ENCODE results near the gene SETD2.
"Not testable (repeated sequence)": the region's sequence is repeated elsewhere in the genome, so short reads cannot be mapped to it uniquely, and the experiment has no call there.

Gene SETD2

GRCh38 chr3:47152578-47152977 is 11.3 kb downstream of the SETD2 start:
- no peak for DNase-seq (ENCODE audit: low read depth)

GRCh38 chr3:47151836-47152235 is 12.1 kb downstream of the SETD2 start:
- no peak for DNase-seq (ENCODE audit: low read depth)

GRCh38 chr3:47149339-47149933 is 14.5 kb downstream of the SETD2 start:
- no peak for DNase-seq (ENCODE audit: low read depth)

DNA sequence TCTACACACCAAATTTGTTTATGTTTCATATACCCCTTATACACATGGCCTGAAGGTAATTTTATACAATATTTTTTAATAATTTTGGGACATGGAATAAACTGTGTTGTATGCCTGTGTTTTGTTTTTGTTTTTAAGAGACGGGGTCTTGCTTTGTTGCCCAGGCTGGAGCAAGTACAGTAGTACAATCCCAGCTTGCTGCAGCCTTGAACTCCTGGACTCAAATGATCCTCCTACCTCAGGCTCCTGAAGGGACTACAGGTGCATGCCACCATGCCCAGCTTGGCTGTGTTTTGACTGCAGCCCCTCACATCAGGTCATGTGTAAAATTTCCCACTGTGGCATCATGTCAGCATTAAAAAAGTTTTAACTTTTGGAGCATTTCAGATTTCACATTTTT is 18.6 kb downstream of the SETD2 start:
- no peak for DNase-seq (ENCODE audit: low read depth)

DNA sequence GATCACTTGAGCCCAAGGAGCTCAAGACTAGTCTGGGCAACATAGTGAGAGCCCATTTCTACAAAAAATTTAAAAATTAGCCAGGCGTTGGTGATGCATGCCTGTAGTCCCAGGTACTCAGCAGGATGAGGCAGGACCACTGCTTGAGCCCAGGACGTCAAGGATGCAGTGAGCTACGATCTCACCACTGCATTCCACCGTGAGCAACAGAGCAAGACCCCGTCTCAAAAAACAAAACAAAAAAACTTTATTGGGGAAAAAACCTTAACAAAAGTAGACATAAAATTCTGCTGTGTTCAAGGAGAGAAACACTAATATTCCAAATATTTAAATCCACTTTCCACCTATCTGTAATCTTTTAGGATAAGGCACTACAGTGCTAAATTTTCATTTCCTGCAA is 20.8 kb downstream of the SETD2 start:
- DNase-seq (ENCODE audit: low read depth) = no peak

- not testable (repeated sequence) for DNase-seq (ENCODE audit: low read depth)
Observed at GRCh38 chr3:47142536-47142935, 21.4 kb downstream of the SETD2 start.

DNA sequence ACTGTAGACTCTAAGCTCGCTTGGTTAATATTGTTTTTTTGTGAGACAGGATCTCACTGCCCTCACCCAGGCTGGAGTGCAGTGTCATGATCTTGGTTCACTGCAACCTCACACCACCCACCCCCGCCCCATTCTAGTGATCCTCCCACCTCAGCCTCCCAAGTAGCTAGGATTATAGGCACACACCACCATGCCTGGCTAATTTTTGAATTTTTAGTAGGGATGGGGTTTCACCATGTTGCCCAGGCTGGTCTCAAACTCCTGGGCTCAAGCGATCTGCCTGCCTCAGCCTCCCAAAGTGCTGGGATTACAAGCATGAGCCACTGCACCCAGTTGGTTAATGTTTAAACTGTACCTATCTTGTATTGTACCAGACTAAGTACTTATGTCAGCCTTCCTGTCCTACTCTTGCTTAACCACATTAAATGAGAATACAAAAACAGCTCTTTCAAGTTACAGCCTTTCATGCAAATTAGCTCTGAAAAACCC is 22.9 kb downstream of the SETD2 start:
- DNase-seq (ENCODE audit: low read depth) = not testable (repeated sequence)

DNA sequence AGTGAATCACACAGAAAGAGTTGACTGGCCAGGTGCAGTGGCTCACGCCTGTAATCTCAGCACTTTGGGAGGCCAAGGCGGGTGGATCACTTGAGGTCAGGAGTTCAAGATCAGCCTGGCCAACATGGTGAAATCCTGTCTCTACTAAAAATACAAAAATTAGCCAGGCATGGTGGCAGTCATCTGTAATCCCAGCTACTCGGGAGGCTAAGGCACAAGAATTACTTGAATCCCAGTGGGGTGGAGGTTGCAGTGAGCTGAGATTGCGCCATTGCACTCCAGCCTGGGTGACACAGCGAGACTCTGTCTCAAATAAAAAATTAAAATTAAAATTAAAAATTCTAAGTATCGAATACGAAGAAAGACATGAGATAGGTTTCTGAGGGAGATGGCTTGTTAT is 23.4 kb downstream of the SETD2 start:
- DNase-seq (ENCODE audit: low read depth) = not testable (repeated sequence)

DNA sequence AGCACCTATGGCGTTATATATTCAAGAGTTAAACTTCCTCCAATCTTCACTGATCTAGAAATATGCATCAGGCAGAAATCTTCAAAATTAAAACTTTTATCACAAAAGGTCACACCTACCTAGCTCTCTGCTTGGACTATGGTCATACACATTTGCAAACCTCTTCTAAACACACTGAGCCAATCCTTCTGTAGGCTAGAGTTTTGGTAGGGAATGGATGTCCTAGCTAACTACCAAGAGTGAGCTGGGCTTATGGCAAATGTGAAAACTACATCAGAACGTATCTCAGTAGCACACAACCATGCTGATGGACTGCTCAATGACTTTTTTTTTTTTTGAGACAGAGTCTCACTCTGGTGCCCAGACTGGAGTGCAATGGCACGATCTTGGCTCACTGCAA is 29.6 kb downstream of the SETD2 start:
- no peak for DNase-seq (ENCODE audit: low read depth)

DNA sequence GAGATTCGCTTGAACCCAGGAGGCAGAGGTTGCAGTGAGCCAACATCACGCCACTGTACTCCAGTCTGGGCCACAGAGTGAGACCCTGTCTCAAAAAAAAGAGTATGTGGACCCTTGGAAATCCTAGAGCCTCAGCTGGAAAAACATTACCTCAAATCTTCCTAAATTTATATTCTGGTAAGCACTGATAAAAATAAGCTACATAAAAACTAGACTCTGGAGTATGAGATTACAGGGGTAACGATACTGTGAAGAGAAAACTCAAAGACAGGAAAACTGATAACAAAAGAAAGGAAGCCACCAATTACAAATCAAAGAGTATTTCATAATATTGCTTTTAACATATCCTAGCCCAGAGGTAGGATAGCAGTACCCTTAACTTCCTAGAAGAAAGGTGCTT is 30.3 kb downstream of the SETD2 start:
- DNase-seq (ENCODE audit: low read depth) = no peak

DNA sequence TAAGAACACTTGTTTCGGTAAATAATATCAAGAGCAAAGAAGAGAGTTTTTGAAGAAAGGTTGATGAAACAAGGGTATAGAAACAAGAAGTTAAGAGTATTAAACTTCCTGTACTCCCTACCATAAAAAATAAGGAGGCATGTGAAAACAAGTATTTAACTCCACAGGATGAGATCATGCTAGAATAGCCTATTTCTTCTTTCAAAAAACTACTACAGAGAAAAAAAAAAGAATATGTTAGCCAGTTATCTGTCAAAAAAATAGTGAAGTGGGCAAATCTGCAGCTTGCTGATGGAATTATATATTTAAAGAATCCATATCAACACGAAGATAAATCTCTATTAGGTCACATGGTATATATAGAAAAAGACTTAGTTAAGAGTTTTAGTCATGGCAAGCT is 33.4 kb downstream of the SETD2 start:
- DNase-seq (ENCODE audit: low read depth) = no peak

DNA sequence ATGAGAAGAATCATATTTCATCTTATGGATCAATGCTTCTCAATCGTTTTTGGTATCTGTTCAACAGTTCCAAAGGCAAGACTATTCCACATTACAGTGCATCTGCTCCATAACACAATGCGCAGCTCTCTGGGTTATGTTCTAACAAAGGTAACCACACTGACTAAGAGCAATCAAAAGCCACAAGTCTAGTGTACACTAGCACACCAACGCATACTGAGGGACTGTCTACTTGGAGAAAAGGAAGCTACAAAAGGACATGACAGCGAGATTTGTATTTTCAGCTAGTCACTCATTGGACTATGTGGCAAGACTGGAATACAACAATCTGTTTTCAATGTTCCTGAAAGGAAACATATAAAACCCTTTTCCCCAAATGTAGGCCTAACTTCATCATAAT is 35.8 kb downstream of the SETD2 start:
- DNase-seq (ENCODE audit: low read depth) = no peak

GRCh38 chr3:47123857-47124256 is 40.1 kb downstream of the SETD2 start:
- no peak for DNase-seq (ENCODE audit: low read depth)

DNA sequence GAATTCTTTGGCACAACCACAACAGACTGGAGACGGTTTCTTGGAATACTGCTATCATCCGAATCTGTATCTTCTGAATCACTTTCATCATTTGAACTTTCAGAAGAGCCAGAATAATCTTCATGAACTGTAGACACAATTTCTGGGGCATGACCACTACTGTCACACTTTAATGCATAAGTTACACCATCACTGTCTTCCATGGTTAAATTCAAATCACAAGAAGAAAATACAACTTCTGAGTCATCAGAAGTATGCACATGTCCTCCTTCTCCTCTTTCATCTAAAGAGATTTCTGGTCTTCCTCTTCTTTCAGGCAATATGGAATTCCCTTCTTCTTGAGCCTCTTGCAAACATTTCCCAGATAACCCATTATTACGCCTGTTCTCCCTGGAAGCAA is 42.5 kb downstream of the SETD2 start:
- DNase-seq (ENCODE audit: low read depth) = no peak

- no peak for DNase-seq (ENCODE audit: low read depth)
Observed at GRCh38 chr3:47120138-47120537, 43.8 kb downstream of the SETD2 start.

- not testable (repeated sequence) for DNase-seq (ENCODE audit: low read depth)
Observed at GRCh38 chr3:47119387-47119786, 44.5 kb downstream of the SETD2 start.

- DNase-seq (ENCODE audit: low read depth) = no peak
Observed at GRCh38 chr3:47117807-47118364, 46.0 kb downstream of the SETD2 start.

DNA sequence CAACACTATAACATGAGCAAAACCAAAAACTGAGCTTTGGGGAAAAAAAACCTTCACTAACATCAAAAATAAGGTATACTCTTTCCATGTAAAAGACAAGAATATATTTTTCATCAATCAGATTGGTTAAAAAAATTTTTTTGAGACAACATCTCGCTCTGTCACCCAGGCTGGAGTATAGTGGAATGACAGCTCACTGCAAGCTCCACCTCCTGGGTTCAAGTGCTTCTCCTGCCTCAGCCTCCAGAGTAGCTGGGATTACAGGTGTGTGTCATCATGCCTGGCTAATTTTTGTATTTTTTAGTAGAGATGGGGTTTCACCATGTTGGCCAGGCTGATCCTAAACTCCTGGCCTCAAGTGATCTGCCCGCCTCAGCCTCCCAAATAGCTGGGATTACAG is 48.4 kb downstream of the SETD2 start:
- not testable (repeated sequence) for DNase-seq (ENCODE audit: low read depth)

DNA sequence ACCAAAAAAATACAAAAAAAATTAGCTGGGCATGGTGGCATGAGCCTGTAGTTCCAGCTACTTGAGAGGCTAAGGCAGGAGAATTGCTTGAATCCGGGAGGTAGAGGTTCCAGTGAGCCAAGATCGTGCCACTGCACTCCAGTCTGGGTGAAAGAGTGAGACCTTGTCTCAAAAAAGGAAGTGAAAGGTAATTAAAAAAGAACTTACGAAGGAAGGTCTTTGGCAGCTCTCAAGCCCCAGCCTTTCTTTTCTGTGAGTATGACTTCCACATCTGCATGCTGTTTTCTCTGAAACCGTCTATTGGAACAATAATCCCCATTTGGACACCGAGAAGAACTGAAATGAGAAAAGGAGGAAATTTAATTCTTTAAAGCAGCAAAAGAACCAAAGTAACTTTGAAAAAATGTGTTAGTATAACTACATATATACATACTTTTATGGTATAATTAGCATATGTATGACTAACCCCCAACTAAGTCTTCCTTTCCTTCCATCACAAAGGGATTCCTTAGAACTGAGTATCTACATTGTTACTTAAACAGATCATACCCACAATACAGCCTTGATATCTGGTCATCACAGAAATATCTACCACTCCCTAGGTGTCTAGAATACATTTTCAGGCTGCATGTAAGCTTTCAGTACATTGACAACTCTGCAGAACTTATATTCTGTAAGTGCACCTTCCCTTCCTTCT is 50.1 kb downstream of the SETD2 start:
- DNase-seq (ENCODE audit: low read depth) = no peak

- DNase-seq (ENCODE audit: low read depth) = no peak
Observed at GRCh38 chr3:47112997-47113396, 50.9 kb downstream of the SETD2 start.

DNA sequence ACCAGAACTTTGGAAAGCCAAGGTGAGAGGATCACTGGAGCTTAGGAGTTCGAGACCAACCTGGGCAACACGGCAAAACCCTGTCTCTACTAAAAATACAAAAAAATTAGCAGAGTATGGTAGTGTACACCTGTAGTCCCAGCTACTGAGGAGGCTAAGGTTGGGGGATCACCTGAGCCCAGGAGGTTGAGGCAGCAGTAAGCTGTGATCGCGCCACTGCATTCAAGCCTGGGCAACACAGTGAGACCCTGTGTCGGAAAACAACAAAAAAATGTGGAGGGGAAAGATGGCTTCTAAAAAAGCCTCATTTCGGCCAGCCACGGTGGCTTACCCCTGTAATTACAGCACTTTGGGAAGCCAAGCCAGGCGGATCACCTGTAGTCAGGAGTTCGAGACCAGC is 54.5 kb downstream of the SETD2 start:
- DNase-seq (ENCODE audit: low read depth) = no peak

DNA sequence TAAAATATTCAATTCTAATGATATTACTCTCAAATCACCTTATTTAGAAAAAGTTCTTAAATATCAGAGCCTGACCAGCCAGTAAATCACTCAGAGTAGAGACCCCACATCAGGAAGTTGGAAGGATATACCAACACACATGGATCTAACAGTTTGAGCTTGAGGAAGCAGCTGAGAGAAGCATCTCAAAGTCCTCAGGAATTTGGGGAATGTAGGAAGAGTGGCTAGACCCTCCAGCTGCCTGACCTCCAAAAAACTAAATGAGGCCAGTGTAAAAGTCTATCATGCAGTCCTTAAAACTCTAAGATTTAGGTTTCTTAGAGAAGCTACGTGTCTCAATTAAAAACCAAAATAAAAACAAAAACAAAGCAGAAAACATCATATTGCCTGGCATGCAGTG is 55.4 kb downstream of the SETD2 start:
- DNase-seq (ENCODE audit: low read depth) = no peak

GRCh38 chr3:47104259-47104658 is 59.7 kb downstream of the SETD2 start:
- DNase-seq (ENCODE audit: low read depth) = no peak

DNA sequence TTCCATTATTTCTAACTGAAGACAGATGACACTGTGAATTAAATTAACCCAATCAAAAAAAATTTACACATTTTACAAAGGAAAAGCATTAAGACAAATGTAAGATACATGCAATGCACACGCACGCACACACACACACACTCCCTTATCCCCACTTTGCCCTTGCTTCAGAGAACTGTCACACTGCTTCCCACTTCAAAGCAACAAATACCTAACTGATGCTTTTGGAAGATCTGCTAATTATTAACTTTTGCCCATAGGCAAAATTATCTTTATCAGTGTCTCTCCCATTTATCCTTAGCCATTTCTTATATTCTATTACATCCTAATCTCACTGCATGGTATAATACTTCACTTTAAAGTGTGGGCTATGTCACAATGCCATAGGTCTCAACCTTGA is 60.3 kb downstream of the SETD2 start:
- no peak for DNase-seq (ENCODE audit: low read depth)
